OCI-LY1 (cell line): ENCODE measurements around the gene CLCN5.

ENCODE experiments used
- H2AFZ ChIP-seq: fragments of 200-600 bp; sonication (generic), shearing (Covaris generic); 2 replicates; pipeline ENCODE4 v1.6.0; 2014; ENCODE audit warnings: antibody characterized with exemption, mild to moderate bottlenecking, low read length
- H3F3A ChIP-seq: fragments of 200-600 bp; sonication (generic), shearing (Covaris generic); 2 replicates; pipeline ENCODE4 v1.6.0; 2014; ENCODE audit warnings: mild to moderate bottlenecking, antibody characterized with exemption, low read length, moderate library complexity; ENCODE audit not compliant: insufficient read depth
- H3K27ac ChIP-seq: fragments of 200-600 bp; sonication (generic); 2 replicates; pipeline ENCODE4 v1.5.1; 2014; ENCODE audit warnings: low read length, mixed run types, mild to moderate bottlenecking, low read depth; ENCODE audit not compliant: poor library complexity, severe bottlenecking
- H3K27me3 ChIP-seq: fragments of 200-600 bp; sonication (generic); 2 replicates; pipeline ENCODE4 v1.6.0; 2014; ENCODE audit warnings: antibody characterized with exemption, mild to moderate bottlenecking, low read length, moderate library complexity; ENCODE audit not compliant: insufficient read depth
- H3K36me3 ChIP-seq: fragments of 200-600 bp; sonication (generic); 2 replicates; pipeline ENCODE4 v1.6.1; 2014; ENCODE audit warnings: mild to moderate bottlenecking, antibody characterized with exemption, low read length, moderate library complexity, mixed read lengths; ENCODE audit not compliant: insufficient read depth
- H3K4me1 ChIP-seq: fragments of 200-600 bp; sonication (generic); 2 replicates; pipeline ENCODE4 v1.5.1; 2014; ENCODE audit warnings: mild to moderate bottlenecking, low read length, moderate library complexity; ENCODE audit not compliant: insufficient read depth, severe bottlenecking
- H3K4me2 ChIP-seq: fragments of 200-600 bp; sonication (generic), shearing (Covaris generic); 2 replicates; pipeline ENCODE4 v1.6.1; 2014; ENCODE audit warnings: low read length
- H3K4me3 ChIP-seq: fragments of 200-600 bp; sonication (generic); 2 replicates; pipeline ENCODE4 v1.5.1; 2014; ENCODE audit warnings: low read length, low read depth, mild to moderate bottlenecking, mixed read lengths; ENCODE audit not compliant: poor library complexity, severe bottlenecking
- H3K79me2 ChIP-seq: fragments of 200-600 bp; shearing (Covaris generic); 2 replicates; pipeline ENCODE4 v1.6.1; 2016; ENCODE audit warnings: mixed run types, low read length, mixed read lengths; ENCODE audit not compliant: insufficient read depth
- H3K9ac ChIP-seq: fragments of 200-600 bp; sonication (generic), shearing (Covaris generic); 2 replicates; pipeline ENCODE4 v1.6.1; 2014; ENCODE audit warnings: mild to moderate bottlenecking, low read length, mixed read lengths
- H3K9me2 ChIP-seq: fragments of 200-600 bp; sonication (generic), shearing (Covaris generic); 2 replicates; pipeline ENCODE4 v1.6.1; 2014; ENCODE audit warnings: low read depth, mild to moderate bottlenecking, low read length, mixed read lengths
- H3K9me3 ChIP-seq: fragments of 200-600 bp; shearing (Covaris generic); 2 replicates; pipeline ENCODE4 v1.6.1; 2014; ENCODE audit warnings: low read length, mixed read lengths
- H4K20me1 ChIP-seq: fragments of 200-600 bp; sonication (generic), shearing (Covaris generic); 2 replicates; pipeline ENCODE4 v1.6.0; 2016; ENCODE audit warnings: mild to moderate bottlenecking, low read length; ENCODE audit not compliant: insufficient read depth
- EZH2 ChIP-seq: fragments of 200-600 bp; sonication (generic), shearing (Covaris generic); IDR thresholded peaks from 2 replicates; pipeline ENCODE4 v1.8.0; 2017; ENCODE audit warnings: borderline replicate concordance, mixed run types, mild to moderate bottlenecking, antibody characterized with exemption, low read length, moderate library complexity, mixed read lengths
- TF ChIP-seq, protein P1 (sequence below): fragments of 200-600 bp; sonication (generic), shearing (Covaris generic); IDR thresholded peaks from 2 replicates; pipeline ENCODE4 v1.5.1; 2017; ENCODE audit warnings: mild to moderate bottlenecking, antibody characterized with exemption, low read length, moderate library complexity, mixed read lengths

CLCN5 gene

DNA sequence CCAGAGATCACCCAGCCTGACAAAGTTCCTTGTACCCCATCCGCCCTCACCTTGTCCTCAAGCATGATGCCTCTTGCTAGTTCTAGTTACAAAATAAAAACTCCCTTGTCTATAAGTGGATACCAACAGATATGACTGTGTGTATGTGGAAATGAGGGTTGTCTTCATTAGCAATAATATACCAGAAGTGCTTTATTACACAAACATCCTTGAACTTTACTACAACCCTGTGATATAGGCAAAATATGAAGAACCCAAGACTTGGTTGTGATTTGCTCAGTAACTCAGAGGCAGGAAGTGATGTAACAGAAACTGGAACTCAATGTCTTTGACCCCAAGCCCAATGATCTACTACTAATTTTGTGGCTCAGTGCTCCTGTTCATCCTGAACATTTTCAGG, 180.8 kb downstream of the CLCN5 start:
- Histone ChIP-seq H4K20me1 (no peaks in the 10 kb centered on the region), H3K9me3 (no peaks in the 10 kb centered on the region), H2AFZ (no peak overlapping the region), H3K4me3 (no peak overlapping the region), H3K9me2 (no peaks in the 10 kb centered on the region), H3K9ac (no peak overlapping the region), H3K79me2 (no peaks in the 10 kb centered on the region), H3K4me2 (no peak overlapping the region), H3K27ac (no peak overlapping the region), H3K27me3 (no peaks in the 10 kb centered on the region), H3F3A (no peaks in the 10 kb centered on the region), H3K4me1 (no peaks in the 10 kb centered on the region), H3K36me3 (no peaks in the 10 kb centered on the region)
- TF ChIP-seq, protein P1, sequence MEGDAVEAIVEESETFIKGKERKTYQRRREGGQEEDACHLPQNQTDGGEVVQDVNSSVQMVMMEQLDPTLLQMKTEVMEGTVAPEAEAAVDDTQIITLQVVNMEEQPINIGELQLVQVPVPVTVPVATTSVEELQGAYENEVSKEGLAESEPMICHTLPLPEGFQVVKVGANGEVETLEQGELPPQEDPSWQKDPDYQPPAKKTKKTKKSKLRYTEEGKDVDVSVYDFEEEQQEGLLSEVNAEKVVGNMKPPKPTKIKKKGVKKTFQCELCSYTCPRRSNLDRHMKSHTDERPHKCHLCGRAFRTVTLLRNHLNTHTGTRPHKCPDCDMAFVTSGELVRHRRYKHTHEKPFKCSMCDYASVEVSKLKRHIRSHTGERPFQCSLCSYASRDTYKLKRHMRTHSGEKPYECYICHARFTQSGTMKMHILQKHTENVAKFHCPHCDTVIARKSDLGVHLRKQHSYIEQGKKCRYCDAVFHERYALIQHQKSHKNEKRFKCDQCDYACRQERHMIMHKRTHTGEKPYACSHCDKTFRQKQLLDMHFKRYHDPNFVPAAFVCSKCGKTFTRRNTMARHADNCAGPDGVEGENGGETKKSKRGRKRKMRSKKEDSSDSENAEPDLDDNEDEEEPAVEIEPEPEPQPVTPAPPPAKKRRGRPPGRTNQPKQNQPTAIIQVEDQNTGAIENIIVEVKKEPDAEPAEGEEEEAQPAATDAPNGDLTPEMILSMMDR: no peak
- TF ChIP-seq EZH2: no peak

DNA sequence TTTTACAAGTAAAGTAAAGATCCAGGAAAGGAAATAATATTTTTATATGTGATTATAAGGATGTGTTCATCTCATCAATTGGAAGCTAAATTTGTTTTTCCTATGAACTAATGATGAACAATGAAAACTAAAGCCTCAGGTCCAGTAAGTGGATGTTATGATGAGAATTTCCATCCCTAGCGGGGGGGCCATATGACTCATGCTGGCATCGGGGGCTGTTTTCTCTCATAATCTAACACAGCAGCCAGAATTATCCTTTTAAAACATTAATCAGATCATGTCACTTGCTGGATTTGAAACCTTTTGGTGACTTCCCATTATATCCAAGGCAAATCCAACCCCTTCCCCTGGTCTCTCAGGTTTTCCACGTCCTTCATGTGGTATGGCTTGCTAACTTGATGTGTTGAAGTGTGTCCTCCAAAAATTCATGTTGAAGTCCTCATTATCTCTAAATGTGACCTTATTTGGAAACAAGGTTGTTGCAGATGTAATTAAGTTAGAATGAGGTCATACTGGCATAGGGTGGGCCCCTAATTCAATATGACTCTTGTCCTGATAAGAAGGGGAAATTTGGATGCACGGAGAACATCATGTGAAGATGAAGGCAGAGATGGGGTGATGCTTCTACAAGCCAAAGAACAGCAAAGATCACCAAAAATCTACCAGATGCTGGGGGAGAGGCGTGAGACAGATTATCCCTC, 181.6 kb downstream of the CLCN5 start:
- H3K9me3 ChIP-seq: no peaks in the 10 kb centered on the region
- H3K27me3 ChIP-seq: no peaks in the 10 kb centered on the region
- no peaks in the 10 kb centered on the region for H4K20me1 ChIP-seq
- no peaks in the 10 kb centered on the region for H3K36me3 ChIP-seq
- no peak overlapping the region for H2AFZ ChIP-seq
- H3K9me2 ChIP-seq: no peaks in the 10 kb centered on the region
- H3K79me2 ChIP-seq: no peaks in the 10 kb centered on the region
- H3K4me3 ChIP-seq: no peak overlapping the region
- H3K4me2 ChIP-seq: no peak overlapping the region
- H3K9ac ChIP-seq: no peak overlapping the region
- TF ChIP-seq EZH2: no peak
- TF ChIP-seq, protein P1: no peak
- H3K4me1 ChIP-seq: no peaks in the 10 kb centered on the region
- no peaks in the 10 kb centered on the region for H3F3A ChIP-seq
- no peak overlapping the region for H3K27ac ChIP-seq

DNA sequence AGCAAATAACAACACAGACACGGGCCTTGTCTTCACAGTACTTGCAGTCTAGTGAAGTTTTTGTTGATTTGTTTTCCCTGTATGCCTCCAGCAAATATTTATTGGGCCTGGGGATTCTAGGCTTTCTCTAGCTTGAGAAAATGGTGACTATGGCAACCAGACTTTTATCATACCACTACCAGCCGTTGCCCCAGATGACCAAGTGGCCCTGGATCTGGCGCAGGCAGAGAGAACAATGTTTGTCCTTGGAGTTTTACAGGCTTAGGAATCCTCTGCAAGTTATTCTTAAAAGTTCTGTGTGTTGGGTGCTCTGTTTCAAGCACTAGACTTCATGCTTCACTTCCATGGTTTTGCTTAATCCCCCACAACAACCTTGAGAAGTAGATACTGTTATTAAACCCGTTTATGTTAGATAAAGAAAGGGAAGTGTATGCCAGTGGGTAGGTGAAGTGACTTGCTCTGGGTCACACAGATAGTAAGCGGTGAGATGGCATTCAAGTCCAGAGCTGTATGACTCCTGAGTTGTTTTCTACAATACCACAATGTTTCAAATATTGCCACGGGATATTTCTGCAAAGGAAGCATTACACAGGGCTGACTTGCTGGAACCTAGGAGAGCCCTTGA, 183.8 kb downstream of the CLCN5 start:
- no peak overlapping the region for H3K4me2 ChIP-seq
- no peaks in the 10 kb centered on the region for H3K36me3 ChIP-seq
- H3K9ac ChIP-seq: no peak overlapping the region
- no peaks in the 10 kb centered on the region for H3K27me3 ChIP-seq
- H3K4me3 ChIP-seq: no peak overlapping the region
- no peaks in the 10 kb centered on the region for H3K79me2 ChIP-seq
- H3K27ac ChIP-seq: no peak overlapping the region
- no peaks in the 10 kb centered on the region for H3F3A ChIP-seq
- TF ChIP-seq, protein P1: no peak
- H4K20me1 ChIP-seq: no peaks in the 10 kb centered on the region
- no peaks in the 10 kb centered on the region for H3K4me1 ChIP-seq
- H3K9me3 ChIP-seq: no peaks in the 10 kb centered on the region
- no peak overlapping the region for H2AFZ ChIP-seq
- no peaks in the 10 kb centered on the region for H3K9me2 ChIP-seq
